ENCODE measurements around the gene CAMTA1.

CAMTA1 gene

GRCh38 chr1:7570311-7570710 is 785.1 kb downstream of the CAMTA1 start:
- no peak for DNase-seq (ENCODE audit: low read depth in 3 of 3)

GRCh38 chr1:7572654-7573152 is 787.4 kb downstream of the CAMTA1 start:
- no peak for DNase-seq (ENCODE audit: low read depth in 3 of 3)

- DNase-seq (ENCODE audit: low read depth in 3 of 3) = no peak
Observed at GRCh38 chr1:7573481-7573880, 788.2 kb downstream of the CAMTA1 start.

GRCh38 chr1:7574121-7575040 is 789.1 kb downstream of the CAMTA1 start:
- no peak for DNase-seq (ENCODE audit: low read depth in 3 of 3)

DNA sequence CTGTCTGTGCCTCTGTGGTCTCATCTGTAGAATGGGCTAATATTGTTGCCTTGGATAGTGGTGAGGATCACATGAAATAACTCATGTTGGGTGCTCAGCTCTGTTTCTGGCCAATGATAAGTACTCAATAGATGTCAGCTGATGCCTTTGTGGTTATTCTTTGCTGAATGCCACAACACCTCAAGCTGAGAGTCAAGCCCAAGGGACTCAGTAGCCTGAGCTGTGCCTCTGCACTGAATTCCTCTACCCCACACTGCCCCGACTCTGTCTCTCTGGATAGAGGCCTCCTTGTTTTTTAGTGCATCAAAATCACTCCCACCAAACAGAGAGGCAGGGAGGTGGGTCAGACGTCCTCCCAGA is 789.8 kb downstream of the CAMTA1 start:
- no peak for DNase-seq (ENCODE audit: low read depth in 3 of 3)

DNA sequence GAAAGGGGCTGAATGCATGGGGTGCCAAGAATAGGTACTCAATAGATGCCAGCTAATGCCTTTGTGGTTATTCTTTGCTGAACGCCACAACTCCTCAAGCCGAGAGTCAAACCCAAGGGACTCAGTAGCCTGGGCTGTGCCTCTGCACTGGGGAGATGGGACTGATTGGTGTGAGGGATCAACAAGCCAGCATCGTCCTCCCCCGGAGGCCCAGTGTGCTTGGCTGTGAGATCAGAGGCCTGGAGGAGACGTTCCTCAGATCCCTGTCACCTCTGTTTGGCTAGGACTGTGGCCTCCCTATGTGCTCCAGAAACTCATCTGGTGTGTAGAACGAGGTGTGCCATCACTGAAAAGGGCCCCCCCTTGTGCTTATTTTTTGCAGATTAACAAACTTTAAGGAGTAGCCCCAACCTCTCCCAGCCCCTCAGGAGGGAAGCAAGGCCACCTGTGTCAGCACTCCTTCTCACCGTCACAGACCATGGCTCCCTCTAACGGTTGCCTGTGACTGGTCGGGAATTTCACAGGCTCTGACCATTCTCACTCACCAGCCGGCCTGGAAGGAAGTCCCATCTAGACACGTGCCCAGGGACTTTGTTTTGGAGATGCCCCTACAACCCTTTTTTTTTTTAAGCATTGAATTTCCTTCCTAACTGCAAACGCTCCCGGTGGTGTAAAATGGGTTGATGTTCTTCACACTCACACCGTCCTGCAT is 791.8 kb downstream of the CAMTA1 start:
- no peak for DNase-seq (ENCODE audit: low read depth in 3 of 3)

- DNase-seq (ENCODE audit: low read depth in 3 of 3) = no peak
Observed at GRCh38 chr1:7578206-7578605, 793.0 kb downstream of the CAMTA1 start.

DNA sequence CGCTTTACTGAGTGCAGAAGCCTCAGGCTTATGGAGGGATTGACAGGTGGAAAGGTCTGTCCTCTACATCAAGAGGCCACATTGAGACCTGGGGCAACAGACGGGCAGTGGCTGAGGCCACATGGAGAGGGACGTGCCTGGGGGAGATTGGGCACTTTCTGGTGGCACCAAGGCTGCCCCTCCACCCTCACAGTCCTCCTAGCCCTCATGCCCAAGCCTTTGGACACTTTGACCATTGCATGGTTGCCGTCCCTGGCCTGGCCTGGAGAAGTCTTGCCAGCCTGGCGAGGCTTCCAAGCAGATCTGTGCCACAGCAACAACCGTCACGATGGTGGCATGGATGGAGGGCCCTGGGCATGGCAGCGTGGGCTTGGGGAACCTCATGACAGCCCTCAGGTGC is 793.8 kb downstream of the CAMTA1 start:
- DNase-seq (ENCODE audit: low read depth in 3 of 3) = no peak

GRCh38 chr1:7579831-7580804 is 794.9 kb downstream of the CAMTA1 start:
- DNase-seq (ENCODE audit: low read depth in 3 of 3) = no peak

GRCh38 chr1:7580923-7581753 is 795.9 kb downstream of the CAMTA1 start:
- no peak for DNase-seq (ENCODE audit: low read depth in 3 of 3)

DNA sequence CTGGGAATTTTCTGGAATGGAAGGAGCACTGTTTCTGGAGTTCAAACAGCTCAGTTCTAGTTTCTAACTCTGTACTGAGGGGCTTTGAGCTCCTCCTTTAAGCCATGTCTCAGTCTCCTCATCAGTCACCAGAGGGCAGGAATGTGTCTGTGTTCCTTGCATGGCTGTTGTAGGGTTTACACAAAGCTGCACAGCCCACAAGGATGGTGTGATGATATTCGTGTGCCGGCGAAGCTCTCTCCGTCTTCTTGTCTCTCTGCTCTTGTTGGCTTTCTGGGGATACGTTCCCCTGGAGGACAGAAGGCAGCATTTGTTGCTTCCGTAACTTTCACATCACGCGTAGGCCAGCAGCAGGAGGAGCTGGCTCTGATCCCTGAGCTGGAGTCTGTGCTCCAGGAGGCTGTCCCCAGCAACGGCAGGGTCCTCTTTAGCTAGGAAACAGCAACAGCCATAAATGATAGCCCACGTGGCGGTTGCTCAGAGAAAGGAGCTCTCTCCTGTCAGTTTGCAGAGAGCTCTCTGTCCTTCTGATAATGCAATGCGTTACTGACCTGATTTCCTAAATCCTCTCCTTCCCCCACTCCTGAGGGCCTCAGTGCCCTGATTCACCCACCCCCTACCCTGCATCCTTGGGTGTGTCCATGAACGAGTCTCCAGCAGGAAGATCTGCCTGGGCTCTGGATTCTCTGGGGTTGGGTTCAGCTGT is 796.7 kb downstream of the CAMTA1 start:
- no peak for DNase-seq (ENCODE audit: low read depth in 3 of 3)

DNA sequence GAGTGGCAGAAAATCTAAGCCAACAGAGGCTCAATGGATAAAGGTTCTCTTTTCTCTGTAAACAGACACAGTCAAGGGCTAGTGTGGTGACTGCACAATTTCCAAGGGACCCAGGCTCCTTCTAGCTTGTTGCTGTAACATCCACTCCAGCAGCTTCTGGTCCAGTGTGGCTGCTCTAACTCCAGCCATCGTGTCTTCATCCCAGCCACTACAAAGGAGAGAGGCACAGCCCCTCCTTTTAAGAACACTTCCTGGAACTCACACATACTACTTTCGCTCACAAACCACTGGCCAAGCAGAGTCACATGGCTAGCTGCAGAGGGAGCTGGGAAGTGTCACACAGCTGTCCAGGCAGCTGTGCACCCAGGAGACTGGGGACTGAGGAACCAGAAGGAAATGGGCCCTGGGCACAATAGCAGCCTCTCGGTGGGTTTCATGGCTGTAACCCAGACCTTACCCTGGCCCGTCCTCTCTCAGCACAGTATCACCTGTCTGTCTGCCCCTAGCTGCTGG is 797.3 kb downstream of the CAMTA1 start:
- no peak for DNase-seq (ENCODE audit: low read depth in 3 of 3)

- DNase-seq (ENCODE audit: low read depth in 3 of 3) = no peak
Observed at GRCh38 chr1:7583291-7584096, 798.2 kb downstream of the CAMTA1 start.

GRCh38 chr1:7584157-7584556 is 798.9 kb downstream of the CAMTA1 start:
- DNase-seq (ENCODE audit: low read depth in 3 of 3) = no peak

DNA sequence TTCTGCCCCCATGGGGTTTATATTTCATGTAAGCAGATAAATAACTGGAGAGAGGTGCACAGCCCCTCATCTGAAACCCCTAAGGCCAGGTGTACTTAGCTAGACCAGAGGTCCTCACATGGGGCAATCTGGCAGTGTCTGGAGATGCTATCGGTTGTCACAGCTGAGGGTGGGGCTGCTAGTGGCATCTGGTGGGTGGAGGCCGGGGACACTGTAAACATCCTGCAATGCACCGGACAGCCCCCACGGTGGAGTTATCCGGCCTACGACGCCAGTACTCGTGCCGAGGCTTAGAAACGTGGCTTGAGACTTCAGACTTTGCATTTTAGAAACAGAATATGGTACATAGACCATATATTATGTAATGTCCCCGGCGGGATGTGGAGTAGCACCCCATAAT is 799.4 kb downstream of the CAMTA1 start:
- no peak for DNase-seq (ENCODE audit: low read depth in 3 of 3)

DNA sequence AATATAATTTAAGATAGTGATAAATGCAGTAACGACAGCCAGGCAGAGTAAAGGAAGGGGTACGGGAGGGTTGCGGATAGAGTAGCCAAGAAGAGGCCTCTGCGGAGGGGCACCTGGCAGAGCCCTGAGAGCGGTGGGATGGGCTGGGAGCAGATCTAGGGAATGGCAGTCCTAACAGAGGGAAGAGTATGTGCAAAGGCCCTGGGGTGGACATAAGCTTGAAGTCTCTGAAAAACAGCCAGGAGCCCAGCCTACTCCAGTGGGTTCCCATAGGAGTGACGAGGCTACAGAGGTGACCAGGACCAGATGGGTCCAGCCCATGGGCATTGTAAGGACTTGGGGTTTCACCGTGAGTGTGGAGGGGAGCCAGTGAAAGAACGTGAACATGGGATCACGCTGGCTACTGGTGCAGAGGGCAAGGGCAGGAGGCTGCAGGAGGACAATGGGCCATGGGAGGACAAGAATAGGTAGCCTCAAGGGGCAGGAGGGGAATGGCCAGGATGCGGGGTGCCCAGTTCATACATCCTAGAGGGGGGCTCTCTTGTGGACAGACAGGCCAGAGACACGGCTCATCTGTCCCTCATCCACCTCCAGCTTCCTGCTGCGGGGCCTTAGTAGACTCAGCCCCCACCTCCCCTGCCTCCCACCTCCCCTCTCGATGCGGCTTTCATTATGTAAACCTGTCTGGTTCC is 800.1 kb downstream of the CAMTA1 start:
- no peak for DNase-seq (ENCODE audit: low read depth in 3 of 3)

GRCh38 chr1:7586031-7586941 is 801.0 kb downstream of the CAMTA1 start:
- DNase-seq (ENCODE audit: low read depth in 3 of 3) = no peak

Measured in stimulated activated CD4-positive, alpha-beta T cell treated with anti-CD3 and anti-CD28 coated beads, TNF-alpha, amount 100 ng/mL, for 4 hours (primary cell).